ENCODE data around the gene TMEM256.
"Not testable (repeated sequence)": the region's sequence is repeated elsewhere in the genome, so short reads cannot be mapped to it uniquely, and the experiment has no call there.

Gene TMEM256

DNA sequence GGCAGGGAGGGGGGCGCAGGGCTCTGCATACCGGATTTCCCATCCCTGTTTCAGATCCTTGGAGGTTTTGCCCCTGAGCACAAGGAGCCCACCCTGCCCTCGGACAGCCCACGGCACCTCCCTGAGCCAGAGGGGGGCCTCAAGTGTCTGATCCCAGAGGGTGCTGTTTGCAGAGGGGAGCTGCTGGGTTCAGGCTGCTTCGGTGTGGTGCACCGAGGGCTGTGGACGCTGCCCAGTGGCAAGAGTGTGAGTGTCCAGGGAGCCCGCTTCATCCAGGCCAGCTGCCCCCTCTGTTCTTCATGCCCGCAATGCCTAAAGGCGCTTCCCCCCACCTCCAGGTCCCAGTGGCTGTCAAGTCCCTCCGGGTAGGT is 20.5 kb downstream of the TMEM256 start:
- DNase-seq (ENCODE audit: low spot score): no peak

DNA sequence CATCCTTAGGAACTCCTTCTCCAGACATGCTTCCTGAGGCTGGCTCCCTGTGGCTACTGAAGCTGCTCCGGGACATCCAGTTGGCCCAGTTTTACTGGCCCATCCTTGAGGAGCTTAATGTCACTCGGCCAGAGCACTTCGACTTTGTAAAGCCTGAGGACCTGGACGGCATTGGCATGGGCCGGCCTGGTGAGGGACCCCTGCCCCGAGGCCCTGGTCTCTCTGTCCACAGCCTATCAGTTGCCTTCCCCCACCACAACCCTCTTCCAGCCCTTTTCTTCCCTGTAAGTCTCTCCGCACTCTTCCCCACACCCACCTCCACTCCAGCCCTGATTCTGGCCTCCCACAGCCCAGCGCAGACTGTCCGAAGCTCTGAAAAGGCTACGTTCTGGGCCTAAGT is 21.0 kb downstream of the TMEM256 start:
- no peak for DNase-seq (ENCODE audit: low spot score)

DNA sequence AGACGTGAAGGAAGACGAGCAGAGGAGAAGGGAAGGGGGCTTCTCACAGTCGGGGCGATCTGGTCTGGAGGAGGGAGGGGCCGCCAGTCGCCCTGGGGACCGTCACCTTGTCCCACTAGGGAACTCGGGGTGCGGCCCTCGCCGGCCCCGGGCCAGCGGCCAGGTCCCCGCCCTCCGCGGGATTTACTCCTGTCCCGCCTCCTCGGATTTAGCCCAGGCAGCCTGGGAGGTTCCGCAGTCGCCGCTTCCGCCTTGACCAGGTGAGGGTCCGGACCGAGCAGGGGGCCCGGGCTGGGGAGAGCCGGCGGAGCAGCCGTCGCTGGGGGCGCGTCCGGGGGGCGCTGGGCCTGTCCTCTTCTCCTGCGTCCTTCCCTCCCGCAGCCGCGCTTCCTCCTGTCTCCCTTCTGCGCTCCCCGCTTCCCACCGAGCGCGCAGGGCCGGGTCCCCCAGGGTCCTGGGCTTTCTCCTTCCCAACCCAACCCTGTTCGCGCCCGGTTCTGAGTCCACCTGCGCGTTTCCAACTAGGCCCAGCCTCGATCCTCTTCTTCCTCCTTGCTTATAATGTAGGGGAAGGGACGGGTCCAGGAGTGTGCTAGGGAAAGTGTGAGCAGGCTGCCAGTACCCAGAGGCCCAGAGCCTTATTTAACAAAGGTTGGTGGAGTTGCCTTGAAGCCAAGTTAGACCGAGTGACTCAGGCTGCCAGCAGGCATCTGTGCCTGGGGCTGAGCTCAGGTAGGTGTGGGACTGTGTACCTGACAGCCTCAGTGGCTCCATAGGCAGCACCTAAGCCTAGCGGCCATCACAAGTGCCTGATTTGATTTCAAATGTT is 22.8 kb downstream of the TMEM256 start, which contains the start of gene TNK1:
Gene TNK1 (plus strand): TSS at position 235 of the 829 bp plus-strand sequence. CDS start 1,838 bp downstream, outside the sequence.
- DNase-seq (ENCODE audit: low spot score): peak; percentile 63

DNA sequence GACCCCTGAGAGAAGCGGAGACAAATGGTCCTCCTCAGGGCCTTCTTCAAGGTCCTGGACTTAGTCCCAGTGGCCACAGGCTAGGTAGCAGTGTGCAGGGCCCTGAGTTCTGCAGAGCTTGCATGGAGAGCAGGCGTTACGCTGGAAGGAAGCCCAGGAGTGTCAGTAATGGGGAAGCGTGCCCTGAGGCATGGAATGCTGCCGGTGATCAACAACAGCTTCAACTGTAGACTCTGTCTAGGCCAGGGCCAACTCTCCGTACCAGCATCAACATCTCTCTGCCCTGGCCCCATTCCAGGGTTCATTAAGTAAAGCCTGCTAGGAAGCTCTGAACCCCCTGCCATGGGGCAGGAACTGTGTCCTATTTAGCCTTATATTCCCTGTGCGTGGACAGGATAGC is 23.6 kb downstream of the TMEM256 start:
- peak; percentile 82 for DNase-seq (ENCODE audit: low spot score)

DNA sequence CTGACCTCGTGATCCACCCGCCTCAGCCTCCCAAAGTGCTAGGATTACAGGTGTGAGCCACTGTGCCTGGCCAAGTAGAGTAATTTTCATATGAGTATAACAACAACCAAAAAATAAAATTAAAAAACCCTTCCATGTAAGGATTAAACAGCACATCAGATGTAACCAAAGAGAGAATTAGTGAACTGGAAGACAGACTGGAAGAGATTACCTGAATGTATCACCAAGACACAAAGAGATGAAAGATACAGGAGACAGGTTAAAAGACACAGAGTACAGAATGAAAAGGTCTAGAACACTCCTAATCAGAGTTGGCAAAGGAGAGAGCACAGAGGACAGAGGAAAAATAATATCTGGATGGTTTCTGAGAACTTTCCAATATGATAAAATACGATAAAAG is 24.8 kb downstream of the TMEM256 start:
- DNase-seq (ENCODE audit: low spot score): no peak

DNA sequence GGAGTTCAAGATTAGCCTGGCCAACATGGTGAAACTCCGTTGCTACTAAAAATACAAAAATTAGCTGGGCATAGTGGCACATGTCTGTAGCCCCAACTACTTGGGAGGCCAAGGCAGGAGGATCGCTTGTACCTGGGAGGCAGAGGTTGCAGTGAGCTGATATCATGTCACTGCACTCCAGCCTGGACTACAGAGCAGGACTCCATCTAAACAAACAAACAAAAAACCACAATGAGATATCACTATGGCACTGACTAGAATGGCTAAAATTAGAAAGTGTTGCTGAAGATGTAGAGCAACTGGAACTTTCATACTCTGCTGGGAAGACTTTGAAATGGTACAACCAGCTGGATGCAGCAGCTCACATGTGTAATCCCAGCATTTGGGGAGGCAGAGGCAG is 29.5 kb downstream of the TMEM256 start:
- DNase-seq (ENCODE audit: low spot score): no peak

DNA sequence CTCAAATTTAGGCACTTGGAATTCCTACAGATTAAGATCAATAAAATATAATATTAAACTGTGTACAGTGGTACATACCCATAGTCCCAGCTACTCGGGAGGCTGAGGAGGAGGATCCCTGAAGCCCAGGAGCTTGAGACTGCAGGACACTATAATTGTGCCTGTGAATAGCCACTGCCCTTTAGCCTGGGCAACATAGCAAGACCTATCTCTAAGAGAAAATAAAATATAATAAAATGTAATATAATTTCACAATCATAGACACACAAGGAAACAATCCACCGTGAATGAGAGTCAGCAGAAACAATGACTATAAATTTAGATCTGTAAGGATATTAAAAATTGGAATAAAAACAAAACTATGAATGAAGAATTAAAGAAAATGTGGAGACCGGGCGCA is 33.0 kb downstream of the TMEM256 start:
- no peak for DNase-seq (ENCODE audit: low spot score)

DNA sequence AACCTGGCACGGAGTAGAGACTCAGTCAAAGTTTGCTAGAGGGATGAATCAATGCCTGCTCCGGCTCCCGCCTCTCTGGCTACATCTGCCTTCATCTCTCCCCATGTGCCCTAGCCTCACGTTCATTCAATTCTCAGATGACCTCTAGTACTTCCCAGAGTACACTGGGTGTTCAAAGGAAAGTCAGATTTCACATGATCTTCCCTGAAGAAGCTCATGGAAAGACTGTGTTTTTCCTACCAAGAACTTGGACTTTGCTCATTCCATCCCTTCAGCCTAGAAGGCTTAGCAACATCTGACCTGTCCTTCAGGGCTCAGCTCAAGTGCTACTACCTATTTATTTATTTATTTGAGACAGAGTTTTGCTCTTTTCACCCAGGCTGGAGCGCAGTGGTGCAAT is 34.1 kb downstream of the TMEM256 start:
- DNase-seq (ENCODE audit: low spot score): no peak

DNA sequence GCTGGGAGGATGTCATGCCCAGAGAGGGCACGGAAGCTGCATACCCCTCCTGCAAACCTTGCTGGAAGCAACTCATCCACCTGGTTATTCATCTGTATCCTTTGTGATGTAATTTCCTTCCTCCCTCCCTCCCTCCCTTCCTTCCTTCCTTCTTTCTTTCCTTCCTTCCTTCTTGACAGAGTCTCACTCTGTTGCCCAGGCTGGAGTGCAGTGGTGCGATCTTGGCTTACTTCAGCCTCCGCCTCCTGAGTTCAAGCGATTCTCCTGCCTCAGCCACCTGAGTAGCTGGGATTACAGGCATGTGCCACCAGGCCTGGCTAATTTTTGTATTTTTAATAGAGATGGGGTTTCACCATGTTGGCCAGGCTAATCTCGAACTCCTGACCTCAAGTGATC is 35.3 kb downstream of the TMEM256 start:
- not testable (repeated sequence) for DNase-seq (ENCODE audit: low spot score)

DNA sequence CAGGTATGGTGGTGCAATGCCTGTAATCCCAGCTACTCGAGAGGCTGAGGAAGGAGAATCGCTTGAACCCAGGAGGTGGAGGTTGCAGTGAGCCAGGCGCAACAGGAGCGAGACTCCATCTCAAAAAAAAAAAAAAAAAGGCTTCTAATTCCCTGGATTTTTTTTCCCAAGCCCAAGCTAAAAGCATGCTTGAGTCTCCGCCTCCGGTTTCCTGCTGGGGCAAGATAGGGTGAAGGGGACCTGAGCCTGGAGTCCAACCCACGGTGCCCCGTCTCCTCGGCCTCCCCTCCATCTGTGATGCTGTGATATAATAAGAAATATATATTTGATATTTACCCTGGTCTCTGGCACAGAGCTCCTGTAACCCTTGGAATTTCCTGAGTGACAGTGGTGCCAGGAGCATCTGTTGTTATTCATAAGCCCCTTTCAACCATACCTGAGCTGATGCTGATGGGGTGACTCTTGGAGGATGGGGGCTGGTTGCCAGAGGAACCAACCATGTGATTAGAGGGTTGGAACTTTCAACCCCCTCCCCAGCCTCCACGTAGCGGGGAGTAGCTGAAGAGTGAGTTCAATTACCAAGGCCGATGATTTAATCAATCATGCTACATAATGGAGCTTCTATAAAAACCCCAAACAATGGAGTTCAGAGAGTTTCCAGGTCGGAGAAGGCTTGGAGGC is 35.8 kb downstream of the TMEM256 start:
- DNase-seq (ENCODE audit: low spot score): no peak

DNA sequence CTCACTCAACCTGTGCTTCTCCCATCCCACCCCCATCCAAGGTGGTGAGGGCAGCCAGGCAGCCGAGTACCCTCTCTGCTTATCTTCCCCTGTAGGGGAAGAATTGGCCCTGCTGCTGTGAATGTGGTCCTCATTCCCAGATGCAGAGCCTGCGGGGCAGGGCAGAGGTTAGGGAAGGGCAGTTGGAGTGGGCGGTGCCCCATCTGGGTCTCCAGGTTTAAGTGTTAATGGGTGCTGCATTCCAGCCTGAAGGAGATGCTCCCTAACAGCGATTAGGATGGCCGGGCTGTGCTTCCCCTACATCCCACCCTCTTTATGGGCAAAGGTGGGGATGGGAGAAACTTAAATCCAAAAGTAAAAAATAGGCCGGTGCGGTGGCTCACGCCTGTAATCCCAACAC is 36.8 kb downstream of the TMEM256 start:
- no peak for DNase-seq (ENCODE audit: low spot score)

DNA sequence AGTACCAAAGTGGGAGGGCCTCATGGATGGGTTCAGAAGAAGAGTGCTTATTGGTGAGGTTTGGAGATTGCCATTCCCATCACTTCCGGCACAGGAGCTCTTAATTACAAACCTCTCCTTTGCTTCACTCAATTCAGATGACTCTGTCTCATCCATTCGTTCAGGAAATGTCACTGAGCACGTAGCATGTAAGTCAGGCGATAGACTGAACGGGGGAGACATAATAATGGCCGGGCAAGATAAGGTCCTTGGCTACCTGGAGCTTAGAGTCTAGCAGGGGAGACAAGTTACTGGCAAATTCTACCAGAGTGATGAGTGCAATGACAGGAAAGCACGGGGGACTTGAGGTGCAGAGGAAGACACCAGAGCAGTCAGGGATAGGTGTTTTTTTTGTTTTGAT is 37.9 kb downstream of the TMEM256 start:
- DNase-seq (ENCODE audit: low spot score): not testable (repeated sequence)

DNA sequence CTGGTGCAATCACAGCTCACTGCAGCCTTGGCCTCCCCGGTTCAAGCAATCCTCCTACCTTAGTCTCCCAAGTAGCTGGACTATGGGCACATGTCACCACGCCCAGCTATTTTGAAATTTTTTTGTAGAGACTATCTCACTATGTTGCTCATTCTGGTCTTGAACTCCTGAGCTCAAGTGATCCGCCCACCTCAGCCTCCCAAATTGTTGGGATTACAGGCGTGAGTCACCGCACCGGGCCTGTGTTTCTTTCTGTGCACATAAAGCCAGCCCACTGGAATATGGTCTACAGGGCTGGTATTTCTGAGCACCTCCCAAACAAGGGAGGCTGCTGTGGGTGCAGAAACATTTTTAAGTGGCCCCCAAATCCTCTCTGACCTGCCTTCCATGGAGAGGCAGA is 40.6 kb downstream of the TMEM256 start:
- DNase-seq (ENCODE audit: low spot score): no peak

DNA sequence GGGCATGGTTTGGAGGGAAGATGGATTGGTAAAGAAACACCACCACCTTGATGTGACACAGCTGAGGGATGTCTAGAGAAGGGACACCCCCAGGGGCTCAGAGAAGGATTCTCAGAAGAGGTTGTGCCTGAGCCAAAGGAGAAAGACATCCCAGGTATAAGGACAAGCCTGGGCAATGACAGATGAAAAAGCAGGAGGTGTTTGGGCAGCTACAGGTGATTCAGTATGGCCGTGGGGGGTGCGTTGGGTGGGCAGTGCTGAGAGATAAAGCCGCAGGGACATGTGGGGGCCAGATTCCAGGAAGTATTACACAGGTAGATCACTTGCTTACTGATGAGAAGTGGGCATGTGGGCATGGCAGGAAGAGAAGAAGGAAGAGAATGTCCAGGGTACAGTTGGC is 42.0 kb downstream of the TMEM256 start:
- no peak for DNase-seq (ENCODE audit: low spot score)

DNA sequence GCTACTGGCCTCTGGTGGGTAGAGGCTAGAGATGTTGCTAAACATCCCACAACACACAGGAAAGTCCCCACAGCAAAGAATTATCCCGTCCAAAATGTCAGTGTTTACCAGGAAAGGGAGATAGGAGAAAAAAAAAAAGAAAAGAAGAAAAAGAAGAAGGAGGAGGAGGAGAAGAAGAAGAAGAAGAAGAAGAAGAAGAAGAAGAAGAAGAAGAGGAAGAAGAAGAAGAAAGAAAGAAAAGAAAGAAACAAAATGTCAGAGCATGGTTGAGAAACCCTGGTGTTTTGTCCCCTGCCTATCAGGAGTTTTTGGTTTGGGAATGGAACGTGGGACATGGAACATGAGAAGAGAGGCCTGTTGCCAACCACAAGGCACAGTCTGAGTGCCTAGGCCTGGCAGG is 46.5 kb downstream of the TMEM256 start:
- DNase-seq (ENCODE audit: low spot score): no peak

DNA sequence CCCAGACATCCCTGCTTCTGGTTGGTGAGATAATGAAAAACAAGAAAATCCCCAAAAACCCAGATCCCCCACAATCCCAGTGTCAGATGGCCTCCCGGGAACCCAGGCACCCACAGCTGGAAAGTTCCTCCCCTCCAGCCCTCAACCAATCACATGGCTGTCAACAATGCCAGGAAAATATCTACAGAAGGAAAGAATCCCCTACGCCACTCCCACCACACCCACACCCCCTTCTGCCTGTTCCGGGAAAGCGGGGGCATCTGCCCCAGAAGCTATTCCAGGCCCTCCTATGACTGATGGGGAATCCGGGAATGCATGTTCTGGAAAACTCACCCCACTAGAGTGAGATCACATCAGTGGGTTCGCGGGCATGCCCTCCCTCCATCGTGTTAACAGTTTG is 47.1 kb downstream of the TMEM256 start:
- no peak for DNase-seq (ENCODE audit: low spot score)

DNA sequence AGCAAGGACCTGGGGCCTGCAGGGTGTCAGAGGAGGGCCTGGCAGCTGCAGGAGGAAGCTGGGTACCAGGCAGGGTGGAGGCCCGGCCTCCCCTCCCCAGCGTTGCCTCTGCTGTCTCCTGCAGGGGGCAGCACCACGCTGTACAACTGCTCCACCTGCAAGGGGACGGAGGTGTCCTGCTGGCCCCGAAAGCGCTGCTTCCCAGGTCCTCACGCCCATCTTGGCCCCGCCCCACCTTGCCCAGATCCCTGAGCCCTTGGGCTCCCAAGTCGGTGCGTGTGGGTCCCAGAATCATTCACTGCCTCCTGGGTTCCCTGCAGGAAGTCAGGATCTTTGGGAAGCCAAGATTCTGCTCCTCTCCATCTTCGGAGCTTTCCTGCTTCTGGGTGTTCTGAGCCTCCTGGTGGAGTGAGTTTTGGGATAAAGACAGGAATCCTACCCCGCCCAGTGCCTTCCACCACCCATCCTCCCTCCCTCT is 47.8 kb downstream of the TMEM256 start:
- DNase-seq (ENCODE audit: low spot score): peak; percentile 70

DNA sequence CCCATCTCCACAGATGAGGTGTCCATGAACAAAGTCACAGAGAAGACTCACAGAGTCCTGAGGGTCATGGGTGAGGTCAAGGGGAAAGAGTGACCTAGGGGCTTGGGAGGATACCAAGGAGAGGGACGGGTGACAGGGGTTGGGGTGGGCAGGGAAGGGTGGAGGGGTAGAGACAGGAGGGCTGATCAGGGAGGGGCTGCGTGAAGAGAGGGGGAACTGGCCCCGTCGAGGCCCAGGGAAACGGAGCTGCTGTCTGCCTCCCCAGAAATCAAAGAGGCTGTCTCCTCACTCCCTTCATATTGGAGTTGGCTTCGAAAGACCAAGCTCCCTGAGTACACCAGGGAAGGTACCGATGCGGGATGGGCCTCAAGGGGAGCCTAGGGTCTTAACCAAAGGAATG is 48.3 kb downstream of the TMEM256 start:
- DNase-seq (ENCODE audit: low spot score): no peak

DNA sequence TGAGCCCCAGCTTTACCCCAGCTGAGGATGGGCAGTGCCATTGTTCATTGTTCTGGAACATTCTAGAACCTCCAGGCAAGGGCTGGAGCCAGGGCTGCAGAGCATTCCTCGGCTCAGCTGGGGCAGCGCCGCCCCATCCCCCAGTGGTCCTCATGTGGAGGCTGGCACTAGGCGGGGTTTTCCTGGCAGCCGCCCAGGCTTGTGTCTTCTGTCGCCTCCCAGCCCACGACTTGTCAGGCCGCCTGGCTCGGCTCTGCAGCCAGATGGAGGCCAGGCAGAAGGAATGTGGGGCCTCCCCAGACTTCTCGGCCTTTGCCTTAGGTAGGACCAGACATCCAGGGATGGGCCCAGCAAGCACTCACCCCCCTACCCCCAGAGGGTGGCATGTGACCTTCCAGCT is 48.8 kb downstream of the TMEM256 start, which contains the start of gene TMEM95:
Gene TMEM95 (plus strand): TSS at position 104 of the 400 bp plus-strand sequence. CDS start 49 bp downstream, at position 153.
- DNase-seq (ENCODE audit: low spot score): peak; percentile 32

DNA sequence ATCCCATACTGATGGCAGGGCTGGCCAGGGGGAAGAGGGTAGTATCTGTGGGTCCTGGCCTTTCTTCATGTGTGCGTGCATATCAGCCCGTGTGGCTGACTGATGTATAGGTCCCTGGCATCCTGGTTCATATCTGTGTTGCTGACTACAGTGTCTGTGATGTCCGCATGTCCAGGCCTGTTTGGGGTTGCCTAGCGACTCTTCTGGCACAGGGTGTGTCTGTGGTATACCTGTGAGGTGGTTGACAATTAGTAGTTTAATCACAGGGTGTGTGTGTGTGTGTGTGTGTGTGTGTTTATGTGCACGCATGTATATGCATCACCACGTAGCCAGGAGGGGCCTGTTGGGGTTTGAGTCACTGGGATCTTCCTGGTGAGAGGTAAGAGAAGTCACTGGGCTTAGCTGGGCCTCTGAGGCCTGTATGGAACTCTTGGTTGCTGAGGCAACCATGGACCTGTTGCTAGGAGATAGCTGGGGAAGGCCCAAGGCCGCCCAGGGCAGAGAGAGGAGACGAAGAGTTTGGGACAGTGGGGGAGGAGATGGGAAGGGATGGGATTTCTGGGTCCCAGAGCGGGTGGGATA is 49.5 kb downstream of the TMEM256 start:
- peak; percentile 17 for DNase-seq (ENCODE audit: low spot score)
